B cell (primary cell): ENCODE measurements around the gene WIPI1. TPM values are rescaled to one million over a fixed set of nuclear protein-coding genes. Genes with fewer than 3 reads are reported as not detected.

ENCODE experiments used
- ATAC-seq: fragments of 200-7000 bp; cut with Tn5 transposase; one replicate; pipeline ENCODE4 v1.10.0; 2021; ENCODE audit warnings: low read depth, mild to moderate bottlenecking, moderate number of reproducible peaks, moderate library complexity
- CTCF ChIA-PET: fragments of 350-600 bp; sonication (Branson Sonifier 250); formaldehyde crosslinking; loops from one replicate; lab custom pipeline; 2021; ENCODE audit warnings: antibody characterized with exemption, inconsistent platforms; lab: Charles Lee
- POLR2A ChIA-PET: fragments of 350-600 bp; sonication (Branson Sonifier 250); formaldehyde crosslinking; loops from one replicate; lab custom pipeline; 2021; ENCODE audit warnings: antibody characterized with exemption; lab: Charles Lee
- DNase-seq: peaks from one replicate; pipeline ENCODE4 v3.0.0; 2013
- H2AFZ ChIP-seq: 2 replicates; pipeline ENCODE4 v1.6.1; 2012; ENCODE audit warnings: mild to moderate bottlenecking, low read depth, low read length; ENCODE audit not compliant: insufficient read depth, poor library complexity, severe bottlenecking
- H3K27ac ChIP-seq, 2 donors: 1 replicate in 1 of 2; 2 replicates in 1 of 2; pipeline ENCODE4 v1.5.1; 2012 to 2013; ENCODE audit warnings: low read length in 2 of 2, mild to moderate bottlenecking in 2 of 2, moderate library complexity in 1 of 2
- H3K27me3 ChIP-seq, 4 experiments: fragments of 200-600 bp in 1 of 4; sonication (generic) in 1 of 4; replicated peaks in 1 of 4; 1 replicate in 2 of 4; 2 replicates in 2 of 4; pipeline versions ENCODE4 v1.6.1 to v1.7.0; 2013 to 2016; ENCODE audit warnings: low read length in 3 of 4, mild to moderate bottlenecking in 2 of 4, mixed read lengths in 1 of 4, moderate library complexity in 1 of 4; ENCODE audit not compliant: insufficient read depth in 4 of 4, control insufficient read depth in 3 of 4; ENCODE audit errors: control extremely low read depth in 1 of 4
- H3K36me3 ChIP-seq, 2 experiments: replicated peaks in 1 of 2; 1 replicate in 1 of 2; 2 replicates in 1 of 2; pipeline versions ENCODE4 v1.6.1 to v1.7.1; 2013; ENCODE audit warnings: low read length in 1 of 2; ENCODE audit not compliant: insufficient read depth in 2 of 2, control insufficient read depth in 1 of 2; ENCODE audit errors: control extremely low read depth in 1 of 2, extremely low read depth in 1 of 2
- H3K4me1 ChIP-seq, 2 donors: fragments of 200-600 bp in 1 of 2; sonication (generic) in 1 of 2; 1 replicate in 1 of 2; 2 replicates in 1 of 2; pipeline versions ENCODE4 v1.5.1 to v1.6.1; 2013 to 2017; ENCODE audit warnings: low read length in 2 of 2; ENCODE audit not compliant: control insufficient read depth in 2 of 2, insufficient read depth in 2 of 2
- H3K4me2 ChIP-seq: replicated peaks from 2 replicates; pipeline ENCODE3; 2012; ENCODE audit warnings: mild to moderate bottlenecking, low read depth, low read length; ENCODE audit not compliant: poor library complexity, severe bottlenecking
- H3K4me3 ChIP-seq, 5 experiments: fragments of 200-600 bp in 1 of 5; sonication (generic) in 1 of 5; 1 replicate in 3 of 5; 2 replicates in 2 of 5; pipeline versions ENCODE4 v1.5.1 to v1.7.0; 2011 to 2016; ENCODE audit warnings: low read length in 4 of 5, mild to moderate bottlenecking in 4 of 5, low read depth in 2 of 5, control low read depth in 1 of 5, moderate library complexity in 1 of 5; ENCODE audit not compliant: insufficient read depth in 1 of 5; ENCODE audit errors: control extremely low read depth in 1 of 5, extremely low read depth in 1 of 5
- H3K79me2 ChIP-seq: fragments of 200-600 bp; sonication (generic); one replicate; pipeline ENCODE4 v1.6.0; 2016; ENCODE audit warnings: low read length; ENCODE audit not compliant: control insufficient read depth, insufficient read depth
- H3K9ac ChIP-seq: fragments of 200-600 bp; sonication (generic); 2 replicates; pipeline ENCODE4 v1.6.1; 2017; ENCODE audit warnings: mild to moderate bottlenecking, low read length, moderate library complexity
- H3K9me3 ChIP-seq, 3 donors: one replicate each; pipeline versions ENCODE4 v1.6.1 to v1.7.1; 2013; ENCODE audit warnings: low read length in 2 of 3; ENCODE audit not compliant: control insufficient read depth in 2 of 3, insufficient read depth in 1 of 3; ENCODE audit errors: control extremely low read depth in 1 of 3
- H4K20me1 ChIP-seq: 2 replicates; pipeline ENCODE4 v1.6.0; 2012; ENCODE audit warnings: mild to moderate bottlenecking, low read length; ENCODE audit not compliant: insufficient read depth, control insufficient read depth, poor library complexity, severe bottlenecking
- H3K27ac Mint-ChIP-seq: one replicate; pipeline ENCODE4 v1.8.0; 2021; ENCODE audit warnings: mixed read lengths
- H3K27me3 Mint-ChIP-seq: one replicate; pipeline ENCODE4 v1.8.0; 2021; ENCODE audit warnings: mixed read lengths
- H3K4me1 Mint-ChIP-seq: one replicate; pipeline ENCODE4 v1.8.0; 2021; ENCODE audit warnings: mixed read lengths
- H3K4me3 Mint-ChIP-seq: one replicate; pipeline ENCODE4 v1.8.0; 2021; ENCODE audit warnings: mixed read lengths
- H3K9me3 Mint-ChIP-seq: one replicate; pipeline ENCODE4 v1.8.0; 2022; ENCODE audit warnings: mixed read lengths; ENCODE audit not compliant: insufficient read depth
- CTCF ChIP-seq: fragments of 200-600 bp; IDR thresholded peaks from one replicate; pipeline ENCODE4 v1.8.0; 2022; ENCODE audit warnings: antibody characterized with exemption, mild to moderate bottlenecking
- EZH2 ChIP-seq: IDR thresholded peaks from 2 replicates; pipeline ENCODE4 v1.6.1; 2012; ENCODE audit warnings: borderline replicate concordance, low read depth, mild to moderate bottlenecking, moderate library complexity, low read length; ENCODE audit not compliant: insufficient read depth, poor library complexity, severe bottlenecking
- WGBS: methylation state at CpG from one replicate; pipeline ENCODE4 v1.1.5; 2013; ENCODE audit warnings: missing lambda C conversion rate; ENCODE audit not compliant: insufficient coverage; 5-methylcytosine and 5-hydroxymethylcytosine counted together
- intact Hi-C: fragments of 100-400 bp; cut with micrococcal nuclease; formaldehyde crosslinking; loops from one replicate; pipeline ENCODE4 v1.10.0; 2022
- polyA minus RNA-seq: library from RNA; depleted of rRNA, polyadenylated mRNA; stranded (reverse); fragments of >200 nt; gene quantifications from 2 replicates; pipeline ENCODE4 v1.2.3, GENCODE V29; 2012
- polyA plus RNA-seq: library from polyadenylated mRNA; depleted of rRNA; stranded (reverse); fragments of >200 nt; gene quantifications from 2 replicates; pipeline ENCODE4 v1.2.3, GENCODE V29; 2012
- total RNA-seq, 2 donors: library from RNA; stranded (reverse); fragments of 120-200 nt in 1 of 2; gene quantifications; 1 replicate in 1 of 2; 2 replicates in 1 of 2; pipeline versions ENCODE4 v1.2.3 to v1.2.4, GENCODE V29; 2013 to 2022

WIPI1 gene, protein sequence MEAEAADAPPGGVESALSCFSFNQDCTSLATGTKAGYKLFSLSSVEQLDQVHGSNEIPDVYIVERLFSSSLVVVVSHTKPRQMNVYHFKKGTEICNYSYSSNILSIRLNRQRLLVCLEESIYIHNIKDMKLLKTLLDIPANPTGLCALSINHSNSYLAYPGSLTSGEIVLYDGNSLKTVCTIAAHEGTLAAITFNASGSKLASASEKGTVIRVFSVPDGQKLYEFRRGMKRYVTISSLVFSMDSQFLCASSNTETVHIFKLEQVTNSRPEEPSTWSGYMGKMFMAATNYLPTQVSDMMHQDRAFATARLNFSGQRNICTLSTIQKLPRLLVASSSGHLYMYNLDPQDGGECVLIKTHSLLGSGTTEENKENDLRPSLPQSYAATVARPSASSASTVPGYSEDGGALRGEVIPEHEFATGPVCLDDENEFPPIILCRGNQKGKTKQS
- 11.0 and 14.7 TPM in 2 replicates for total RNA-seq
- total RNA-seq (2013), result 8.3 TPM
- polyA plus RNA-seq, result 6.0 and 7.7 TPM in 2 replicates
- polyA minus RNA-seq, result 7.7 and 15.6 TPM in 2 replicates

DNA sequence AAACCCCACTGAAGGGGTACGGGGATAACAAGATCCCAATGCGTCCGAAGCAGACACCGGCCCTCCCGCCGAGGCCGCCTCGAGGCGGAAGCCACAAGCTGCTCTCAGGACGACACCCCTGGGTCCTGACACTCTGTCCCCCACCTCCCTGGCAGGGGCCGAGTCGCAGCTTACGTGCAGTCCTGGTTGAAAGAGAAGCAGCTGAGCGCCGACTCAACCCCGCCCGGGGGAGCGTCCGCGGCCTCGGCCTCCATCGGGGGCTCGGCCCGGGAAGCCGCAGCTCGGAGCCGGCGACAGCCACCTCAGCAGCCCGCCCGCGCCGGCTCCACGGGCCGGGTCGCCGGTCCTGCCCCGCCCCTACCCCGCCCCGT, at the start of gene WIPI1:
WIPI1 (minus strand) TSS at position 329 of the 371 bp plus-strand sequence; CDS start at position 254, 75 bp downstream.
- TF ChIP-seq CTCF, result no peak
- TF ChIP-seq EZH2, result no peak
- DNase-seq (no peak), ATAC-seq (peak; percentile 16)
- Histone ChIP-seq H3K36me3 (no peaks in the 10 kb centered on the region), H2AFZ (peak within 1 kb of the TSS; percentile 82), H3K9me3 (no peaks in the 10 kb centered on the region), H3K27me3 (no peaks in the 10 kb centered on the region), H3K27ac (peak within 1 kb of the TSS; percentile 56 to 75), H3K4me2 (peak within 1 kb of the TSS; percentile 85), H3K79me2 (no peaks in the 10 kb centered on the region), H3K4me1 (peaks cover 10 to 17% of the 10 kb centered on the region in 2 donors), H3K4me3 (peak within 1 kb of the TSS; percentile 55 to 75 (median 67)), H4K20me1 (no peaks in the 10 kb centered on the region), H3K9ac (peak within 1 kb of the TSS; percentile 61)
- ChIA-PET CTCF (interaction anchor here (0.5 to 7.4 kb wide), 17 partner anchors 9 to 462 kb away, joined by 3 to 42 read pairs (median 9); partner anchors contain the start of gene AMZ2), POLR2A (interaction anchor here (0.6 to 2.7 kb wide), 7 partner anchors 20 to 739 kb away, joined by 3 to 16 read pairs (median 5); partner anchors contain the start of genes AMZ2, NOL11 and PRKAR1A)
- Mint-ChIP-seq H3K4me1 (peaks cover 18% of the 10 kb centered on the region), H3K27me3 (no peaks in the 10 kb centered on the region), H3K9me3 (no peaks in the 10 kb centered on the region), H3K4me3 (peak within 1 kb of the TSS; percentile 90), H3K27ac (peak within 1 kb of the TSS; percentile 78)
- intact Hi-C loops, result loop anchor here (1.0 to 5.0 kb wide), 10 partner anchors 20 to 740 kb away; partner anchors contain the start of genes AMZ2, KPNA2, NOL11 and PRKAR1A
- WGBS, result under 1% methylated on average over 35 of the region's 39 CpGs

DNA sequence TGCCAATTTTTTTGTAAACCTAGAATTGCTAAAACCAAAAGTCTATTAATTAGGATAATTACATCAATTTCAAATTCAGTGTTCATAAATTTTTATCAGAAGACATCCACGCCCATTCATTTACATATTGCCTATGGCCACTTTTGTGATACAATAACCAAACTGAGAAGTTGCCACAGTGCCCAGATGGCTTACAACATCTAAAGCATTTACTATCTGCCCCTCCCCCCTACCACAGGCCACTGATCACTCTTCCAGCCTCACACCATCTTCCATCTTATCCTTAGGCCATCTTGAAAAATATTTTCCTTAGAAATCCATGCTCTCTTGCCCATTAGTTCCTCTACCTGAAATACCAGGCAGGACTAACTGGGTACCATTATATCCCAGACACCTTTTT, 48.7 kb upstream of the WIPI1 start:
- no peaks in the 10 kb centered on the region for H3K36me3 ChIP-seq
- intact Hi-C loops, result no loop called here
- H3K9me3 Mint-ChIP-seq, result no peaks in the 10 kb centered on the region
- H3K27me3 ChIP-seq, result no peaks in the 10 kb centered on the region
- H2AFZ ChIP-seq, result no peak overlapping the region
- H3K9me3 ChIP-seq, result no peaks in the 10 kb centered on the region
- H3K4me2 ChIP-seq, result no peak overlapping the region
- H3K4me3 Mint-ChIP-seq, result no peak overlapping the region
- no peaks in the 10 kb centered on the region for H3K27me3 Mint-ChIP-seq
- WGBS, result 100% methylated on average over 1 of the region's 1 CpG
- POLR2A ChIA-PET, result no interaction called here
- no peak for TF ChIP-seq CTCF
- no peak for TF ChIP-seq EZH2
- ATAC-seq (no peak), DNase-seq (no peak)
- H3K4me3 ChIP-seq, result no peak overlapping the region
- H3K4me1 Mint-ChIP-seq, result peaks cover 5% of the 10 kb centered on the region
- no peak overlapping the region for H3K9ac ChIP-seq
- H3K79me2 ChIP-seq, result no peaks in the 10 kb centered on the region
- no peaks in the 10 kb centered on the region for H4K20me1 ChIP-seq
- H3K27ac Mint-ChIP-seq, result no peak overlapping the region
- no peak overlapping the region for H3K27ac ChIP-seq
- CTCF ChIA-PET, result no interaction called here
- no peaks in the 10 kb centered on the region for H3K4me1 ChIP-seq
